HG03457 (cell line): ENCODE results near the gene DCUN1D4.
A peak's percentile ranks its signal among the peaks of the same experiment; 100 is the strongest.
"Not testable (repeated sequence)": the region's sequence is repeated elsewhere in the genome, so short reads cannot be mapped to it uniquely, and the experiment has no call there.

Experiments
- ATAC-seq: cut with Tn5 transposase; IDR thresholded peaks from one replicate; pipeline ENCODE4 v1.9.1; 2021; ENCODE audit warnings: moderate number of reproducible peaks; ENCODE audit not compliant: unreplicated experiment

DCUN1D4 gene

DNA sequence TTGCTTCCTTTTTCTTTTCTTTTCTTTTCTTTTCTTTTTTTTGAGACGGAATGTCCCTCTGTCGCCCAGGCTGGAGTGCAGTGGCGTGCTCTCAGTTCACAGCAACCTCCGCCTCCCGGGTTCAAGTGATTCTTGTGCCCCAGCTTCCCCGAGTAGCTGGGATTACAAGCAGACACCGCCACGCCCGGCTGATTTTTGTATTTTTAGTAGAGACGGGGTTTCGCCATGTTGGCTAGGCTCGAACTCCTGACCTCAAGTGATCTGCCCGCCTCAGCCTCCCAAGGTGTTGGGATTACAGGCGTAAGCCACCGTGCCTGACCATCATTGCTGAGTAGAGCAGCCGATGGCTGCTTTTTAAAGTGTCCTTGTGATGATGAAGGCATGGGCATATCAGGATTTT is 50.4 kb downstream of the DCUN1D4 start:
- ATAC-seq = not testable (repeated sequence)

DNA sequence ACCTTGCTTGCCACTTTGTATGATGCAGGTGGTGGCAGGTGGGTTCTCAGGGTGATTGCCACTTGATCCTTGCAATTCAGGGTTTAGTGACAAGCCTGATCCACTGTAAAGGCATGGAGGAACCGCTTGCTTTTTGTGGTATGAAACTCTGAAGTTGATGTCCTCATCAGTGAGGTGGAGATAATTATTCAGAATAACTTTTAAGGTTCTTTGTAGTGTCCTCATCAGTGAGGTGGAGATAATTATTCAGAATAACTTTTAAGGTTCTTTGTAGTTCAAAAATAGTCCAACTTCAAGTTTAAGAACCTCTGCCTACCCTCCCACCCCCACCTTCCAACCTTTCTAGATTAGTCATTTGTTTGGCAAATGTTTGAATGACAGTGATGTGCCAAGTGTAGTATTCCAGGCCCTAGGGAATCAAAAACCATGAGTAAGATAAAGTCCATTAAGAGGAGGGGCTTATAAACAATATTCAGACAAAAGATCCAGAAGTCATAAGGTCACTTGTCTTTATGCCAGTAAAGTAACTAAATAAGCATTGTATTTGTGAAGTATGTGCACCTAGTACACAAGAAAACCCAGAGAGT is 51.2 kb downstream of the DCUN1D4 start:
- no peak for ATAC-seq

DNA sequence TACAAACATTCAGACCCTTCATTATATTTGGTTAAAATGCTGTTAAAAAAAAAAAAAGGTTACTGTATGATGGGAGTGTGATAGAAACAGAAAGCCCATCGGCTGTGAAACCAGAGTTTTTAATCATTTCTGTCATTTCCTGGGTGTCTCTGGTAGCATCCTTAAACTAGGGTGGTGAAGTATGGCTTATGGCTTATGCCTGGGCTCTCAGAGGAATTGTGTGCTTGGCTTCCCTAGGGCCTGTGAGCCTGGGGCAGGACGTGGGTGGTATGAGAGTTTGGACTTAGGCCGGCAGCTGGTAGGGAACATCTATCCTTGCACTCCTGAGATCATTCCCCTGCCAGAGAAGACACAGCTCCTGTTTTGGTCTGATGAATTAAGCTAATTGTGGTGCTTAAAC is 52.2 kb downstream of the DCUN1D4 start:
- peak; percentile 51 for ATAC-seq

DNA sequence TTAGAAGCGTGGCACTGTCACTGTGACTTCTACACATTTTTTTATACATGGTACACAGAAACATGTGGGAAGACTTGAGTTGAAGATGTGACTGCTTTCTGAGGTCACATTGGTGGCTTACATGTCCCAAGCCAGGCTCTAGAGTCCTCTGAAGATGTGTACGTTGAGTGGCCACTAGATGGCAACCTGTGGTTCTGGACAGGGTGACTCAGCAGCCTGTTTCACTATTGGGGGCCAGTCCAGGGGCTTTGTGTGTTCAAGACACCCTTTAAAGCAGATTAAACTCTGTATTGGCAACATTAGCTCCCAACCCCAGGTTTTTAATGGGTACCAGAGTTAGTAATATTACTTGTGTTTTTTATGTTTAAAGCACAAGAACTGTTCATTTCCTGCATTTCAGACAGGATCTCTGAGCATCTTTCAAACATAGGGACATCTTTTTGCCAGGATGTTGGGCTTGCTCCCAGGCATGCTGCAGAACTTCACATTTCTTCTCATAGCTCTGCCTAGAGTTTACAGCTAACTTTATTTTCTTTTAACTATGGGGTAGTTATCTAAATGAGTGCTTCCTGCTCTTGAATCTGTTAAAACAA is 53.0 kb downstream of the DCUN1D4 start:
- ATAC-seq = peak; percentile 99

DNA sequence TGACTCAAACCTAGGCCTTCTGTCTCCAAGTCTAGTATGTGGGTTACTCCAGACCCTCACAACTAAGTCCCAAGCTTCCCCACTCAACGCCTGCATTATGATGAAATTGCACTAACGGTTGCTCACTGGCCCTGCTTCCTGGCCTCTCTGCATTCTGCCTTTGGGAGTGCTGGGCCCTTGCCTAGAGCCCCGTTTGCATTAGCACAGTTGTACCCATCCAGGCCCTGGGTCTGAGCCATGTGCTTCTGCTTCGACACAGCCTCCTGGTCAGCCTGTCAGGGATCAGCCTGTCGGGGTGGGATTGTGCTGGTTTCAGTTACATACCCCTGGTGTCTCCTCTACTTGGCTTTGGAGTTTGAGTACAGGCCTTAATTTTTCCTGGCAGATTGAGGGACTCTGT is 58.4 kb downstream of the DCUN1D4 start:
- ATAC-seq = no peak

DNA sequence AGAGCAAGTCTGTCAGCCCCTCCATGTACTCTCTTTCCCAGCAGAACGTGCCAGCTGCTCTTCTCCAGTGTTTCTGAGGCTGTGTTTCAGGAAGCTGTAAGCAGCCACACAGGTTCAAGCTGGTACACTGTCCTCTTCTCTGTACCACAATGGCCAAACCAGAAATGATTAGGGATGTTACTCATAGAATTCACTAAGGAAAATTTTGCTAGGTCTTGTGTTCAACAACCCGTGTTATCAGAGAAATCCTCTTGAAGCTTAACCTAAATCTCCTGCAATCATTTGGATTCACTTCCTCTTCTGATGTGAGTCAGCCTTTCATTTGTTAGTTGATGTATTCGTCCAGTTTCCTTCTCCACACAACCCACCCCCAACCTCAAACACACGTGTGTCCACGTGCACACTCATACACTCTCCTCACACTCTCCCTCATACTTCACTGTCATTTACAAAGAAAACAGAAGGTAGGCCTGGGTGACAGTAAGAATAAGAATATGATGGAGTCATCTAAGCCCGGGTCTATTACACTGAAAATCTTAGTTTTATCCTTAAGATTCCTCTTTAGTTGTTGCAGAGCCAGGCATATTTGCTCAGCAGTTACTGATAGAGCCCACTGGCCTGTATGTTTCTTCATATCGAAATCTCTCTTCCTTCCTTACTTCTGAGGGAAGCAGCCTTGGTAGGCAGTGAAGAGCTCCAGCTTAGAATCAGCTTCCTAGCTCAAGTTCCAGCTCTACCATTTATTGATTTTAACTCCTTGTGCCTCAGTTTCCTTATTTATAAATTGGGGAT is 63.4 kb downstream of the DCUN1D4 start:
- peak; percentile 98 for ATAC-seq

DNA sequence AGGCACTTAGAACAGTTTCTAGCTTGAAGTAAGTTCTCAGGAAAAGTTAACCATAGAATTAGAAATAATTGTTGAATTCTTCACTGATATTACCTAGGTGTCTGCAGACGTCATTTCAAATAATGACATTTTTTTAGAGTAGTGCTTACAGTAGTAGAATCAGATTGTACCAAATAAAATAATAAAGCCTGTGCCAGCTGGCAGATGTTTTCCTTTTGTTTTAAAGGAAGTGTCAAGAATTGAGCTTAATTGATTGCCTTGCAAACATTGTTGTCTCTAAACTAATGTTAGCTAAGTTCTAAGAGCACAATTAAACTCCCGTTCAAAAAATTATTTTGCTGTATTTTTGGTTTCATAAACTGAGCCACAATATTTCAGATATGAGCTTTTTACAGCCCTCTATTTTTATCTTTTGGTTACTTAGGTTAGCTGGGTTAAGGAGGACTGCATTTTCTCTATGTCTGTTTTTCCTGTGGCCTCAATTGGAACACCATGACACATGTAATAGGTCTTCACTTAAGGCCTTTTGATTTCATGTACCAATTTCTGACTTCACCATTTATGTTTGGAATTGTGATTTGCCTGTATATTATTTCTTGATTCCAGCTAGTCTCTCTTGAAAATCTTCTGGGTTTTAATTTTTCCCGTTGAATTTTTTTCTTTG is 64.2 kb downstream of the DCUN1D4 start:
- no peak for ATAC-seq

DNA sequence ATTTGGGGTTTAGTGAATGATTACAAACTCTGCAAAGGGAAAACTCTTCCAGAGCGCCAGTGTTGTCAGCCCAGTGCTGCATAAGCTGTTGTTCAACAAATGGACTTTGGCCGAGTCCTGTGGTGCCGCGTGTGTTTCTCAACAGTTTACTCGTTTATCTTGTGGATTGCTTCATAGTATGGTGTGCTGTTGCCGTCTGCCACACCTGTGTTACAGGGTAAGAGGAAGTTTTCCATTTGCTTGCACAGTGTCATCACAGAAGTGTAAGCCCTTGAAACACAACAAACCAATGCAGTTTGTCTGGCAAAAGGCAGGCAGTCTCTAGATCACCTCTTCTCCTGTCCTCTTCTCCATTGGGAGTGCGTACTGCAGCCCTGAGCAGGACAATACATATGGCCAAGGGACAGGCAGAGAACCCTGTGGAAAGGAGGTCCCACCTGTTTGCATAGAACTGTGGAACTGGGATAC is 66.3 kb downstream of the DCUN1D4 start:
- no peak for ATAC-seq

DNA sequence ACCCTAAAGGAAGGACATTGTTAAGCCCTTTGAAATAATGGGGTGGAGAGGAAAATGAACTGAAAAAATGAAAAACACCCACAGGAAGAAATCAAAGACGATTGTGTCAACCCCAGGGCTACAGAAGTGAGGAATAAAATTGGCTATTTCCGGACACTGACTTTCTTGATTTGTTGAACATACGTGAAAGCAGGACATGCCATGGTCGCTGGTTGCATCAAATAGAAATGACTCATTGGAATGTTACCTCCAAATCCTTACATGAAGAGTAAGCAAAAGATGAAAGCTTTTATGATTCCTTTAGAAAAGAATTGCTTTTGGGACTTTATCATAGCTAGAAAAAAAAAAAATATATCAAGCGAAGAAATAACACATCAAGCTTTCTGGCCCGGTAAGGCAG is 75.3 kb downstream of the DCUN1D4 start:
- ATAC-seq = no peak

DNA sequence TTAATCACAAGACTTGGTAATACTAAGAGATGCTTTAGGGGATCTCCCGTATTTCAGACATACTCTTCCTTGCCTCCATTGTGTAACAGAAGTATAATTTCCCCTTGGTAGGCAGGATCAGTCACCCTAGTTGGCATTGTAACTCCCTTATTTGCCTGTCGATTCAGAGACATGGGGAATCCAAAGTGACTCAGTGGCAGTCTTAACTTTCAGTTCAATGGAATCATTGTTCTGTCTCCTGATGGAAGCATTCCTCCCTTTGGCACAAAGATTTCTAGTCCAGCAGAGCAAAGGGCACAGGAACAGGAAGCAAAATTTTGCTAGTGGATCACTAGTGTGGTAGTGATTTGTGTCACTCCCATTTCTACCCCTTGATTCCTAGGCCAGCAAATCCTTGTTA is 80.4 kb downstream of the DCUN1D4 start:
- ATAC-seq = no peak

DNA sequence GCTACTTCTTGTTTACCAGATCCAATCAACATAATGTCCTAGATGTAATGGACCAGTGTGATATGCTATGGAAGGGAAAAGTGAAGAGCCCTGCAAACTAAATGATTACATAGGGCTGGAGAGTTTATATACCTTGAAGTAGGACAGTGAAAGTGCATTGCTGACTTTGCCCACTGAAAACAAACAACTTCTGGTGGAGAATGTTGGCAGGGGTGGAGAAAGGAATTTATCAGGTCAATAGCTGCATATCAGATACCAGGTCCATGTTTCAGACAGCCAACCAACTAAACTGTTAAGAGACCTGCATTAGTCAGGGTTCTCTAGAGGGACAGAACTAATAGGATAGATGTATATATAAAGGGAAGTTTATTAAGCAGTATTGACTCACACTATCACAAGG is 82.4 kb downstream of the DCUN1D4 start:
- ATAC-seq = no peak

DNA sequence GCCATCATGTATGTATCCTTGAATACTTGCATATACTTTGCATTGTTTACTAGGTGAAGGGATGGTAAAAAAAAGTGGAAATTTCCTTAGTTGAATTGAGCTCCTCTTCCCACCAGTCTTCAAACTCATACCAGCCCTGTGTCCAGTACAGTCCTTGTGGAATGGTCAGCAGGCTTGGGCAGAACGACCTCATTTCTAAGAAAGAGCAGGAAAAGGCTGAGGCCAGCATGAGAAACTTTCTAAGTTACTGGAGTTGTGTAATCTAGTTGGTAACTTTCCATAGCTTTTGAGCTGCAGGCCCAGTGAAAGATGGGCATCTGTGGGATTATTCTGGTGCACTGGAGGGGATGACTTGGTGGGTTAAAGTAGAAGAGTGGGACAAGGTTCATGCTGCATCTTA is 87.6 kb downstream of the DCUN1D4 start:
- no peak for ATAC-seq

DNA sequence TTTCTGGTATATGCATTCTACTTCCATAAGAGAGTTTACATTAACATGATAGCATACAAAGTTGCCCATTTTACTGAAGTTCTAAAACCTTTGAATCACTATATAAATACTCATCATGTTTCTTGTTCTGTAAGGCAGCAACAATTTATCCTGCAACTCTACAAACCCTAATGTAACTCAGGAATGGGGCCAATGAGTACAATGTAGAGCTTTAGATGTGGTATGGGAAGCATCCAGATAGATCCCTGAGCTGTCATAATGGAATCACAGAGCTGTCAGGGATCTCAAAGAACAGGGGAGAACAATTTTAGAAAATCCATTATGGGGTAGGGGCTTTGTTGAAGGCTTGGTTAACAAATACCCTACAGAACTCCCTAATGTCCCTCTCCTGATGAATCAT is 88.5 kb downstream of the DCUN1D4 start:
- ATAC-seq = no peak

DNA sequence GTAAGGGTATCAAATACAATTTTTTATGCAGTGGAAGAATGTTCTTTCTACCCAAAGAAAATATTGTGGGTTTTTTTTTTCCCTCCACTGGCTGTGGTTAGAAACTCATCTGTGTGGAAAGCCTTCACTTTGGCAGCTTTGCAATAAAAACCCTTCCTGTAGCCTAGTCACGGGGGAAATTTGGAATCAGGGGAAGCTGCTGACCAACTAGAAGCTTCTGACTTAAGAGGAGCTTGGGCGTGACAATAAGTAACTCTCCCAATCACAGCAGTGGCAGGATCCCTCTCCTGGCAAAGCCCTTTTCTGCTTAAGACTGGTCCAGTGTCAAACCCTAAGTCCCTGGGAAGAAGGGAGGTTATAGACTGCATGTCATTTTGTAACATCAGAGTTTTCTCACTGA is 89.3 kb downstream of the DCUN1D4 start:
- no peak for ATAC-seq

DNA sequence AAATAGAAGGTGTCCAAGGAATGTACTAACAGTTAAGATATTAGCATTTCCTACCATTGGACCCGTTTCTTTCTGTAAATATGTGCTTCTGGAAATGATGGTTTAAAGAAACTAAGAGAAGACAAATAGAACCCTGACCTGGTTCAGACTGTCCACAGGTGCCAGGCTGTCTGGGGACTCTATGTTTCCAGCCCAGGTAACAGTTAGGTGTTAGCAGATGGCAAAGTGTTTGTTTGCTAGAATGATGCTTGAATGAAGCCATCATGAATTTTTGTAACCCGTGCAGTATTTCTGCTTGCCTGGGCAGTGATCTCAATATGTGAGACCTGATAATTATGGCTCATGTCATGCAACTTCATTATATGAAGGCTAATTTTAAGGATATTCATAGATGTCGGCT is 89.7 kb downstream of the DCUN1D4 start:
- no peak for ATAC-seq

DNA sequence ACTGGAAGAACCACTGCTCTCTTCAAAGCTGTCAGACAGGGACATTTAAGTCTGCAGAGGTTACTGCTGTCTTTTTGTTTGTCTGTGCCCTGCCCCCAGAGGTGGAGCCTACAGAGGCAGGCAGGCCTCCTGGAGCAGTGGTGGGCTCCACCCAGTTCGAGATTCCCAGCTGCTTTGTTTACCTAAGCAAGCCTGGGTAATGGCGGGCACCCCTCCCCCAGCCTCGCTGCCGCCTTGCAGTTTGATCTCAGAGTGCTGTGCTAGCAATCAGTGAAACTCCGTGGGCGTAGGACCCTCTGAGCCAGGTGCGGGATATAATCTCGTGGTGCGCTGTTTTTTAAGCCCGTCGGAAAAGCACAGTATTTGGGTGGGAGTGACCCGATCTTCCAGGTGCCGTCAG is 97.5 kb downstream of the DCUN1D4 start:
- not testable (repeated sequence) for ATAC-seq

DNA sequence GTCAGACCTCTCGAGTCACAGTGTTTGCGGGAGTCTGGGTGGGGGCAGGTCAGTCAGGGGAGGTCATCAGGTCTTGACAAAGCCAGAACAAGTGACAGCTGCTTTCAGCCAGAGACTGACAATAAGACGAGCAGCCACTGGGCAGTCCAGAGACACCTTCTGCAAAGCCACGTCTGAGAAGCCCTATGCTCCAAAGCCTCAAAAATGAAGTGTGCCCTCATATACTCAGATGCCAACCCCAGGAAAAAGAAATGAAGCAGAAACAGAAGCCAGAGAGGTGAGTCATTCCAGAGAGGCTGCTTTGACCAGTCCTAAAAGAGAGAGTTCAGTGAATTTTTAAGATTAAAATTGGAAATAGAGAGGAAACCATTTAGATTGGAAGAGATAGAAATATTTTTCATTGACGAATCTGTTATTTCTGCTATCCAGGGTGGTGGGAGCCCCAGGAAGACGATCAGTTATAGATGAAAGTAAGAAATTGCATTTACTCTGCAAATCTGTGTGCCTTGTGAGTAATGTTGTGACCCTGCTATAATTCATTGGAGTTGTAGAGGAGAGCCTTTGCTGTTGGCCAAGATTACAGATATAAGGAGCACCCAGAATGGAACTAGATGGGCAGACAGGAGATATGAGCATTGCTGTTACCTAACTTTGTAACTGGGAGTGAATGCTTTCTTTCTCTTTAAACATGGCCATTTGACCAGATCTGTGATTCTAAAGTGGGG is 99.3 kb downstream of the DCUN1D4 start:
- ATAC-seq = no peak

DNA sequence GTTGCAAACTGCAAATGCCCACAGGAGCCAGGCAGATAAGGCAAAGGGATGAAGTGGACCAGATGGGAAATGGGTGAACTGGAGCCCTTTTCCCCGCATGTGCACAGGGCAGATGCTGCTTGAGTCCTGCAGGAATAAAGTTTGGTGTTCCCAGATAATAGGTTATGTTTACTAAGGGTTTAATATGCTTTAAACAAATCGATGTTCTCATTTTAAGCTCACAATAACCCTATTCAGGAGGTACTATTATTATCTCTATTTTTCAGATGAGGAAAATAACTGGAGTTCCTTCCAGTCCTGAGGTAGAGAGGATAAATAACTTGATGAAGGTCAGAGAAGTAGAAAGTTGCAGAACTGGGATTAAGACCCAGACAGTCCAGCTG is 99.9 kb downstream of the DCUN1D4 start:
- ATAC-seq = no peak

DNA sequence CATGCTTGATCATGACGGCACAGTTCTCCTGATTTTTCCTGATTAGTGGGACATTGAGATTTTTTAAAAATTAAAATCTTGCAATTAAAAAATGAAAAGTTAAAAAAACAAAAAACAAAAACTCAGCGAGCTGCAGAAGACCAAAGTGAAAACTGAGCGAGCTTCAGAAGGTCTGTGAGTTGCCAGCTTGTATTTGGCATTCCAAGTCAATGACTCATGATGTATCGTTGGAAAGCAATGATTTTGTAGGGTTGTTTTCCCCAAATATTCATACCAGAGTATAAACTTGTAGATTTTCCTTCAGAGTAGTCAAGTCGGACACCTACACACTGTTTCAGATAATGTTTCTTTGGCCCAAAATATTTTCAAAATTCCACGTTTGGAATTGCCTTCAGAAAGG is 100.3 kb downstream of the DCUN1D4 start:
- no peak for ATAC-seq

DNA sequence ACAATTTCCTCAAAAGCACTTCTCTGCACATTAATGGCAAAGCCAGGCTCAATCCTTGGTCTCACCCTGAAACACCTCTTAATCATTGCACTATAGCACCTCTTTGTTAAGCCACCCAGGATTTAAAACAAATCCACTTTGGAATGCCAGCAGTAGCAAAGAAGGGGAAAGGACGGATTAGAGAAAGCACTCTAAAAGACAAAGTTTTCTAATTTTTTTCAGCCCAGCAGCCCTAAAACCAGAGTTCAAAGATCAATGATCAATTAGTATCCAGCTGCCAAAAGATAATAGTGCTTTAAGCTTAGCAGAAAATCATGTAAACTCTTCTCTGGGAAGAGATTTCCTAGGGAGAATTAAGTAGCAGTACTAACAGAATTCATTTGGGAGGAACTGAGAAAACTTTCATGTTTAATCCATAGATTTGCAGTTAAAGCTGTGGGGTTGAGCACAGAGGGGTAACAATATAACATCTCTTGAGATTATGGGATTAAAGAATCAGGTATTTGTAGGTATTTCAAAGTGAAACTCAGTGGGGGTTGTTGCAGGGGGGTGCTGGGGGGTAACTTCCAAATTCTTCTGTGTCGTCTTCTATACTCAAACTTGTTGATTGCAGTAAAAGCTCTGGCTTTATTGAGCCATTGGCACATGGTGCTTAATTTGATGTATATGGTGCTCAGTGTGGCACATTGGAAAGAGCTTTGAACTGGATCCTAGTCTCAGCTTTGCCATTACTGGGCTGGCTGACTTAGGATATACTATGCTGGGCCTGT is 115.4 kb downstream of the DCUN1D4 start:
- ATAC-seq = no peak
